GM12864 (cell line): ENCODE results near the gene PRRT3.
A peak's percentile ranks its signal among the peaks of the same experiment; 100 is the strongest.

Experiments
- DNase-seq: peaks from one replicate; pipeline ENCODE4 v3.0.0-alpha.2; 2011; ENCODE audit warnings: low read depth
- H3K4me3 ChIP-seq: 2 replicates; pipeline ENCODE4 v1.5.1; 2011; ENCODE audit warnings: mild to moderate bottlenecking, low read depth, low read length, control low read depth
- CTCF ChIP-seq: IDR thresholded peaks from 2 replicates; pipeline ENCODE4 v1.5.1; 2011; ENCODE audit warnings: low read depth, mild to moderate bottlenecking, moderate library complexity, low read length, control low read depth, inconsistent platforms; ENCODE audit errors: missing control alignments

Gene PRRT3

DNA sequence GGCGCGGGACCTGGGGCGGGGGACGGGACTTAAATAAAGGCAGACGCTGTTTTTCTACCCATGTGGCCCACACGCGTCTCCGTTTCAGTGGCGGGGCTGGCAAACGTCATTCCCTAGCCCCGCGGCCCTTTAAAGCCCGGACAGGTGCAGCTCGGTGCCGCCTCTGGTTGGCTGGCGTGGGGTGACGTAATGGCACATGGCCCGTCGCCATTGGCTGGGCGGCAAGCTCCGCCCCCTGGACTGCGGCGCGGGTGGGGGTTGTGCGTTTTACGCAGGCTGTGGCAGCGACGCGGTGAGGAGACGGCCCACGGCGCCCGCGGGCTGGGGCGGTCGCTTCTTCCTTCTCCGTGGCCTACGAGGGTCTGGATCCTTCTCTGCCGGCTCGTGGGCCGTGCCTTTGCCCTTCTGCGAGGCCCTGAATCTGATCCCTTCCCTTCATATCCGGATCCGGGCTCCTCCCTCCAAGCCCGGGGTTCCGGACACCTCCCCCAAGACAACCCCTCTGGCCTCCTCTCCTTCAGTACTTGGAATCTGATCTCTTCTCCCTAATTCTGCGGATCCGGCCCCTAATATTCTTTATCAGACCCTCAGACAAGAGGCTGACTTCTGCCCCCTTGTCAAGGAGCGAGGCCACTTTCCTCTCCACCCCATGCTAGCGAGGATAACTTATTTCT, 18.5 kb downstream of the PRRT3 start, which contains the start of gene CRELD1:
Gene CRELD1, plus strand, starts transcription at position 274 of the 674 bp plus-strand sequence. CDS start 605 bp downstream, outside the sequence.
- peak within 1 kb of the TSS; percentile 88 for H3K4me3 ChIP-seq
- no peak for TF ChIP-seq CTCF
- peak; percentile 87 for DNase-seq

GRCh38 chr3:9932843-9933560, 19.2 kb downstream of the PRRT3 start:
- DNase-seq, result no peak
- peak overlapping the region; percentile 88 for H3K4me3 ChIP-seq
- peak; percentile 85 for TF ChIP-seq CTCF

- TF ChIP-seq CTCF, result no peak
- H3K4me3 ChIP-seq, result peak overlapping the region; percentile 88
- DNase-seq, result no peak
These were observed 19.7 kb downstream of the PRRT3 start for GRCh38 chr3:9932535-9932842.

DNA sequence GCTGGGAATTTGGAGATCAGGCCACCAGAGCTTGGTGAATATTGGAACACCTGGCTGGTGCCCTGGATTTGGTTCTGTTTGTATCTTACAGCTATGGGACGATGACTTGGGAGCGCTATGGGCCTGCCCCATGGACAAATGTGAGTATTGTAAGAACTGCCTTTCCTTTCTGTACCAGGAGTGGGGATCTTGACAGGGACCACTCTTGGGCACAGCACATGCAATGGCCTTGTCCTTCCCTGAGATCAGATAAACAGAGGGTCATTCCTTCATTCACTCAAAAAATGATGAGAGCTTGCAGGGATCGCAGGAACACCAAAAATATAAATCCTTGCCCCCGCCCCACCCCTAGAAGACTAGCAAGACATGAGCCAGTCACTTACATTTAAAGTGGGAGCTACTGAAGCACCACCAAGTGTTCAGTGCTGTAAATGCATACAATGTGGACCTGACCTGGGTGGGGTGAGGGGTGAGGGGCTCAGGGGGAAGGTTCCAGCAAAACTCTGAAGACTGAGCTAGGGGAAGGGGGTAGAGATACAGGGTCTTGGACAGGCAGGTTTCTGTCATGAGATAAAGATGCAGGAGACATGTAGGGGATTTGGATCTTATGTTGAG, 21.3 kb downstream of the PRRT3 start:
- H3K4me3 ChIP-seq, result no peak overlapping the region
- TF ChIP-seq CTCF, result peak; percentile 28
- no peak for DNase-seq

DNA sequence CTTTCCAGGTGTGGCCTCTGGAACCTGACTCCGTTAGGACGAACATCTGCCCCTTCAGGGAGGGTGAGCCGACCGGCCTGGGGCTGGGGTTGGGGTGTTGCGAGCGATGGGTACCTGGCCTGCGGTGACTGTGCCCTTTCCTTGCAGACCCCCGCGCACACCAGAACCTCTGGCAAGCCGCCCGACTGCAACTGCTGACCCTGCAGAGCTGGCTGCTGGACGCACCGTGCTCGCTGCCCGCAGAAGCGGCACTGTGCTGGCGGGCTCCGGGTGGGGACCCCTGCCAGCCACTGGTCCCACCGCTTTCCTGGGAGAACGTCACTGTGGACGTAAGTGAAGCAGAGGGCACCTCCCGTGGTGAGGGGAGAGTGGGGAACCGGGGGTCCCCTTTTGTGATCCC, 24.1 kb downstream of the PRRT3 start:
- DNase-seq, result no peak
- no peak overlapping the region for H3K4me3 ChIP-seq

DNA sequence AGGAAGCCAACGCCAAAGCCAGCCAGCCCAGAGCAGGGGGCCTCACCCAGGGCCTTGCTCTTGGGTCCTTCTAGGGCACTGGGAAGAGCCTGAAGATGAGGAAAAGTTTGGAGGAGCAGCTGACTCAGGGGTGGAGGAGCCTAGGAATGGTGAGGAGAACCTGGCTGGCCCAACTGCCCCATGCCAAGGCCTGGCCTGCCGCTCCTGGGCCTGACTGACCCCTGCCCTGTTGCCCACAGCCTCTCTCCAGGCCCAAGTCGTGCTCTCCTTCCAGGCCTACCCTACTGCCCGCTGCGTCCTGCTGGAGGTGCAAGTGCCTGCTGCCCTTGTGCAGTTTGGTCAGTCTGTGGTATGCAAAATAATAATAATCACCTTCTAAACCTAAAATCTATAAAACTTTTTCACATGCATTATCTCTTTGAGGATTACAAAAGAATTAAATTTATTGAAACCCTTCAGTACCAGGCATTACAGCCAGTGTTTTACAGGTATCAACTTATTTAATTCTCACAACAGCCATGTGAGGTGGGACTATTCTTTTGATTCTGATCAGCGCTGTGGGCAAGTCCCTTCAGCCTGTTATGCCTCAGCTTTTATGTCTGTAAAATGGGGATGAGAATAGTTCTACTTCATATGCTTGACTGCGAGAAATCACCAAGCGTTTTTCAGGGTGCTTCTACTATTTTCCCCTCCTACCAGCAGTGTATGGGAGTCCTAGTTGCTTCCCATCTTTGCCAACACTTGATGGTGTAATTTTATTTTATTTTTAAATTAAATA, 33.8 kb downstream of the PRRT3 start:
- H3K4me3 ChIP-seq, result no peak overlapping the region
- TF ChIP-seq CTCF, result no peak
- no peak for DNase-seq

More for the DNA sequence above, 24.1 kb downstream of the PRRT3 start:
- peak; percentile 18 for TF ChIP-seq CTCF
